HUES48 (cell line): ENCODE measurements around the gene PRKCE.

Experiments
- H3K27ac ChIP-seq: one replicate; pipeline ENCODE4 v1.7.0; 2013; ENCODE audit warnings: low read depth, low read length, inconsistent platforms
- H3K27me3 ChIP-seq: 2 replicates; pipeline ENCODE4 v1.6.1; 2013; ENCODE audit warnings: mild to moderate bottlenecking, low read length; ENCODE audit not compliant: control insufficient read depth, insufficient read depth
- H3K36me3 ChIP-seq: 2 replicates; pipeline ENCODE4 v1.6.1; 2013; ENCODE audit warnings: low read length; ENCODE audit not compliant: control insufficient read depth, insufficient read depth
- H3K4me1 ChIP-seq: 2 replicates; pipeline ENCODE4 v1.6.1; 2013; ENCODE audit warnings: mild to moderate bottlenecking, low read length; ENCODE audit not compliant: control insufficient read depth, insufficient read depth
- H3K4me3 ChIP-seq: 2 replicates; pipeline ENCODE4 v1.5.1; 2013; ENCODE audit warnings: mild to moderate bottlenecking, low read depth, low read length
- H3K9ac ChIP-seq: 2 replicates; pipeline ENCODE4 v1.6.1; 2013; ENCODE audit warnings: mild to moderate bottlenecking, low read depth, low read length, moderate library complexity
- H3K9me3 ChIP-seq: 2 replicates; pipeline ENCODE4 v1.6.1; 2013; ENCODE audit warnings: low read length; ENCODE audit not compliant: control insufficient read depth, insufficient read depth

PRKCE gene

GRCh38 chr2:45891719-45892424 lies 240.4 kb downstream of the PRKCE start:
- H3K4me1 ChIP-seq: peaks cover 4% of the 10 kb centered on the region; the same call in 1 of the 2 replicates
- H3K4me3 ChIP-seq: no peak overlapping the region
- H3K9ac ChIP-seq: no peak overlapping the region
- no peaks in the 10 kb centered on the region for H3K27me3 ChIP-seq
- no peak overlapping the region for H3K27ac ChIP-seq
- H3K36me3 ChIP-seq: no peaks in the 10 kb centered on the region
- H3K9me3 ChIP-seq: no peaks in the 10 kb centered on the region

GRCh38 chr2:45892425-45892745 lies 240.9 kb downstream of the PRKCE start:
- no peaks in the 10 kb centered on the region for H3K9me3 ChIP-seq
- peaks cover 4% of the 10 kb centered on the region; the same call in 1 of the 2 replicates for H3K4me1 ChIP-seq
- no peak overlapping the region for H3K27ac ChIP-seq
- H3K9ac ChIP-seq: no peak overlapping the region
- no peak overlapping the region for H3K4me3 ChIP-seq
- no peaks in the 10 kb centered on the region for H3K27me3 ChIP-seq
- no peaks in the 10 kb centered on the region for H3K36me3 ChIP-seq

GRCh38 chr2:45892757-45893156 lies 241.3 kb downstream of the PRKCE start:
- Histone ChIP-seq H3K9me3 (no peaks in the 10 kb centered on the region), H3K27me3 (no peaks in the 10 kb centered on the region), H3K36me3 (no peaks in the 10 kb centered on the region), H3K9ac (no peak overlapping the region), H3K4me3 (no peak overlapping the region), H3K27ac (no peak overlapping the region), H3K4me1 (peaks cover 4% of the 10 kb centered on the region; the same call in 1 of the 2 replicates)

- Histone ChIP-seq H3K27me3 (no peaks in the 10 kb centered on the region), H3K4me1 (no peaks in the 10 kb centered on the region), H3K36me3 (no peaks in the 10 kb centered on the region)
Measured at GRCh38 chr2:45894211-45894610, 242.7 kb downstream of the PRKCE start.

DNA sequence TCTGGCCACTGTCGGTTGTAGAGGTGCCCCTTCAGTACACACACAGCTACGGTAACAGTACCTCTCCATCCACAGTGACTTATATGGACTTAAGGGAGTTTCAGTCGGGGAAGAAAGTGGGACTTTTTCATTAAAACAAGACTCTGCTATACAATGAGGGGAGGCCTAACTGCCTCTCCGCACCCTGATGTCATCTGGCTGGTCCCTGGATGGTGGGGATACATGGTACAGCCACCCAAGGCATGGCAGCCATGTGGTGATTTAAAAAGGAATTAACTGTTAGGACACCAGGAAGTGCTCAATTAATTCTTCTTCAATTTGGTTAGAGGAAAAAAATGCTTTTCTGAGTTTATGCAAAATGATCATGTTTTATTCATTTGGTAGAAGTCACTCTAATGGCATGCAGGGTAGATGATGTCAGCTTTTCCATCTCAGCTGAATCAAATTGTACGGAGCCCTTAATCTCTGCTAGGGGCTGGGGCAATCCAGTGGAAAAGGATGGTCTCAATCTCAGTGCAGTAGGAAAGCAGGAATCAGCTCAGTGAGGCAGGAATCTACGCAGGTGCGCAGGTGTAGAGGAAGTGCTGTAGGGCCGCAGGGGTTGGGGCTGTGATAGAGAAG lies 243.9 kb downstream of the PRKCE start:
- Histone ChIP-seq H3K27me3 (no peaks in the 10 kb centered on the region), H3K36me3 (no peaks in the 10 kb centered on the region), H3K9me3 (no peaks in the 10 kb centered on the region)

More at GRCh38 chr2:45894211-45894610, 242.7 kb downstream of the PRKCE start:
- Histone ChIP-seq H3K9ac (no peak overlapping the region), H3K27ac (no peak overlapping the region), H3K9me3 (no peaks in the 10 kb centered on the region), H3K4me3 (no peak overlapping the region)

GRCh38 chr2:45896311-45896710 lies 244.8 kb downstream of the PRKCE start:
- Histone ChIP-seq H3K27ac (no peak overlapping the region), H3K4me1 (no peaks in the 10 kb centered on the region), H3K27me3 (no peaks in the 10 kb centered on the region)

More for the DNA sequence above, 243.9 kb downstream of the PRKCE start:
- Histone ChIP-seq H3K27ac (no peak overlapping the region), H3K4me3 (no peak overlapping the region), H3K9ac (no peak overlapping the region), H3K4me1 (no peaks in the 10 kb centered on the region)

DNA sequence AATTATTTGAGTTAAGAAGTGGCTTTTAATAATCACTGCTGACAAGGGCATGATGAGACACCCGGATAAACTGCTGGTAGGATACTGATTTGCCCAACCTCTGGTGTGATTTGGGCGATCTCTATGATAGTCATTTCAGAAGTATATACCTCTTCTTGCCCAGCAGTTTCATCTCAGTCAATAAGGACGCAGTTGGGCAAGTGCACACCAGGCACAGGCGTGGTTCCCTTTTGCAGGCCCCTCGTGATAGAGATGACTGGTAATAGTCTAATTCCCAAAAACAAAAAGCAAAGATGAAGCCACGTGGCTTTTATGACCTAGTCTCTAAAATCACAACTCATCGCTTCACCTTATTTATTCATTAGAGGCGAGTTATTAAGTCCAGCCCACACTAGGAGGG lies 246.4 kb downstream of the PRKCE start:
- no peaks in the 10 kb centered on the region for H3K9me3 ChIP-seq
- no peaks in the 10 kb centered on the region for H3K36me3 ChIP-seq
- no peaks in the 10 kb centered on the region for H3K27me3 ChIP-seq
- H3K4me3 ChIP-seq: no peak overlapping the region
- no peaks in the 10 kb centered on the region for H3K4me1 ChIP-seq
- H3K9ac ChIP-seq: no peak overlapping the region
- H3K27ac ChIP-seq: no peak overlapping the region

More at GRCh38 chr2:45896311-45896710, 244.8 kb downstream of the PRKCE start:
- H3K36me3 ChIP-seq: no peaks in the 10 kb centered on the region
- H3K9ac ChIP-seq: no peak overlapping the region
- H3K4me3 ChIP-seq: no peak overlapping the region
- no peaks in the 10 kb centered on the region for H3K9me3 ChIP-seq

DNA sequence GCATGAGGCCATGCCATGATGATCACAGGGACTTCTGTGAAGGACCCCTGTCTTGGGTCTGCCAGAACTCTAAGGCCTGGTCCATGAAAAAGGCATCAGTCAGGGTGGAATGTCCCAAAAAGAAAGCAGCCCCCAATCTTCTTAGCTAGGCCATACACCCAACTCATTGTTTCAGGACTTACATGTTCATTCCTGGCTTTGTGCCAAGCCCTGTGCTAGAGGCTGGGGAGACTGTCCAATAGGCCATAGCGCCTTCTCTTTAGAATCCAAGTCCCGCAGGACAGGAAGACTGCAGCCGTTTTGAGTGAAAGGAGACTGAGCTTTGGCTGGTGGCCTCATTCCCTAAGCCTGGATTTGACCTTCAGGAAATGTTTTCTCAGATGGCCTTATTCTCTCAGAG lies 247.3 kb downstream of the PRKCE start:
- Histone ChIP-seq H3K36me3 (no peaks in the 10 kb centered on the region), H3K4me3 (no peak overlapping the region), H3K9me3 (no peaks in the 10 kb centered on the region), H3K27ac (no peak overlapping the region), H3K27me3 (no peaks in the 10 kb centered on the region), H3K4me1 (no peaks in the 10 kb centered on the region), H3K9ac (no peak overlapping the region)

DNA sequence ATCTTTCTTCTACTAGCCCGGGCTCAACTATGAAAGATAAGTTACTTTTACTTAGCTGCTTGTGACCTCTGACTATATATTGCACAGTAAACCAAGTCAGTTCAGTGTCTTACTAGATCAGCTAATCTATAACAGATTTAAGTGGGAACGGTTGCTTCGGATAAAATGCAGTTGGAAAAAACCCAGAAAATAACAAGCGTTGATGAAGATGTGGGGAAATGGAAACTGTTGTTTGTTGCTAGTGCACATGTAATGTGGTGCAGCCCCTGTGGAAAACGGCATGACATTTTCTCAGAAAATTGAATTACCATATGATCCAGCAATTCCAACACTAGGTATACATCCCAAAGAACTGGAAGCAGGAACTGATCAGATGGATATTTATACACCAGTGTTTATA lies 248.5 kb downstream of the PRKCE start:
- no peaks in the 10 kb centered on the region for H3K27me3 ChIP-seq
- H3K27ac ChIP-seq: no peak overlapping the region
- H3K4me1 ChIP-seq: no peaks in the 10 kb centered on the region
- H3K4me3 ChIP-seq: no peak overlapping the region
- H3K36me3 ChIP-seq: no peaks in the 10 kb centered on the region
- H3K9ac ChIP-seq: no peak overlapping the region
- H3K9me3 ChIP-seq: no peaks in the 10 kb centered on the region

GRCh38 chr2:45901468-45902032 lies 250.1 kb downstream of the PRKCE start:
- Histone ChIP-seq H3K27me3 (no peaks in the 10 kb centered on the region), H3K9me3 (no peaks in the 10 kb centered on the region), H3K4me3 (no peak overlapping the region), H3K4me1 (no peaks in the 10 kb centered on the region), H3K27ac (no peak overlapping the region), H3K36me3 (no peaks in the 10 kb centered on the region), H3K9ac (no peak overlapping the region)

DNA sequence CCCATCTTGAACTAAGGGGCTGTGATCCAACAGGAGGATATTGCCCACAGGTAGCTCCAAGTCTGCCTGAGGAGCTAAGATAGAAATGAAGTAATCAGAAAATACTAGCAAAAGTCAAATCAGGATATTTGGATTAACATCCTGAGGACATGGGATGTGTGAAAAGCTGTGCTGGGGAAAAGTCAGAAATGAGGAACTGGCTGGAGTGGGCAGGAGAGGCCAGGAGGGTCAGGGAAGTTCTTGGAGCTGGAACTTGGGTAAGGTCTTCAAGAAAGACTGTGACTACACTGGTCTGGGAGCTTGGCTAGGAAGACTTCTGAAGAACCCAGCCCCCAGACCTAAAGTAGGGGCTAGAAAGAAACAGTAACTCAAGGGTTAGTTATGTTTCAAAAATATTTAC lies 250.9 kb downstream of the PRKCE start:
- Histone ChIP-seq H3K9me3 (no peaks in the 10 kb centered on the region), H3K9ac (no peak overlapping the region), H3K4me3 (no peak overlapping the region), H3K4me1 (no peaks in the 10 kb centered on the region), H3K36me3 (no peaks in the 10 kb centered on the region), H3K27me3 (no peaks in the 10 kb centered on the region), H3K27ac (no peak overlapping the region)
